ENCODE results near the gene TEX51. TPM values are rescaled to one million over a fixed set of nuclear protein-coding genes. Genes with fewer than 3 reads are reported as not detected.

The TEX51 gene
- total RNA-seq, 2 donors from 2014 or later = not detected

- intact Hi-C loops (cut with DNase I) = no loop called here
- DNase-seq (ENCODE audit: low spot score) = peak; percentile 56
Observed at GRCh38 chr2:126877861-126878565, 20.7 kb upstream of the TEX51 start.

GRCh38 chr2:126878601-126879000 is 20.1 kb upstream of the TEX51 start:
- DNase-seq (ENCODE audit: low spot score) = peak; percentile 68
- intact Hi-C loops (cut with DNase I) = no loop called here

GRCh38 chr2:126879348-126880298 is 19.1 kb upstream of the TEX51 start:
- intact Hi-C loops (cut with DNase I) = no loop called here
- peak; percentile 12 for DNase-seq (ENCODE audit: low spot score)

DNA sequence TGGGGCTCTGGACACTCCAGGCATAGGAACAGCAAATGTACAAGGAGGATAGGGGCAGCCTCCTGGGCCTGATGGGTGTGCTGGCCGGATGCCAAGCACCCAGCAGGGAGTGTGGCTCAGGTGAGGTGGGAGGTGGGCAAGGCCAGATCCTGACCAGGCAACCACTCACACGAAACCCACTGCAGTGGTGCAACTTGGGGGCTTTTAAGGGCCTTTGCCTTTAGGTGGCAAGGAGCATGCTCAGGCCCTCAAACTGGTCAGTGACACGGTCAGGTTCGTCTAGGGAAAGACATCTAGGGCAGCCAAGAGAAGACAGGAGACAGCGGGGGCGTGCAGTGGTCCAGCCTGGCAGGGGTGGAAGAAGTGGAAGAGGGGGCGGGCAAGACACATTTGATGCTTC is 18.4 kb upstream of the TEX51 start:
- peak; percentile 65 for DNase-seq (ENCODE audit: low spot score)
- intact Hi-C loops (cut with DNase I) = no loop called here

DNA sequence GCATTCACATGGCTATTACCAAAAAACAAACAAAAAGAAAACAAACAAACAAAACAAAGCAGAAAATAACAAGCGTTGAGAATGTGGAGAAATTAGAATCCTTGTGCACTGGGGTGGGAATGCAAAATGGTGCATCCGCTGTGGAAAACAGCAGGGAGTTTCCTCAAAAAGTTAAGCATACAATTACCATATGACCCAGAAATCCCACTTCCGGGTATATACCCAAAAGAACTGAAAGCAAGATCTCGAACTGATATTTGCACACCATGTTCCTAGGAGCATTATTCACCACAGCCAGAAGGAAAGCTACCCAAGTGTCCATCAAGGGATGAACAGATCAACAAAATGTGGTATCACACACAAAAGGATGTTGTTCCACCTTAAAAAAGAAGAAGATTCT is 17.9 kb upstream of the TEX51 start:
- intact Hi-C loops (cut with DNase I) = no loop called here
- DNase-seq (ENCODE audit: low spot score) = no peak

DNA sequence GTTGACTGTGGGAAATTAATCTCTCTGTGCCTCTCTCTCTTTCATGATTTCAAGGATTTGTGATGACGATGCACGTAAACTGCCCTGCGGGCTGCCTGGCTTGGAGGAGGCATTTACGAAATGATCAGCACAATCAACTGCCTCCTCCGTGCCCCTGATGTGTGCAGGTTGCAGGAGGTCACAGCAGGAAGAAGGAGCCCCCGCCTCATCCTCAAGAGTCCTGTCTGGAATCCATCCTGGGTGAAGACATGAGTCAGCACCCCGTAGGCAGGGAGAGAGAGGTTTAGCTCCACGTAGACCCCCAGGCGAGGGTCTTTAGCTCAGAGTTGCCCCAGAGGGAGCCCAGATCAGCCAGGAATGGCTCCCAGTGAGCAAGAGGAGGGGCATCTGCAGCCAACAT is 17.1 kb upstream of the TEX51 start:
- DNase-seq (ENCODE audit: low spot score) = peak; percentile 47
- intact Hi-C loops (cut with DNase I) = no loop called here

DNA sequence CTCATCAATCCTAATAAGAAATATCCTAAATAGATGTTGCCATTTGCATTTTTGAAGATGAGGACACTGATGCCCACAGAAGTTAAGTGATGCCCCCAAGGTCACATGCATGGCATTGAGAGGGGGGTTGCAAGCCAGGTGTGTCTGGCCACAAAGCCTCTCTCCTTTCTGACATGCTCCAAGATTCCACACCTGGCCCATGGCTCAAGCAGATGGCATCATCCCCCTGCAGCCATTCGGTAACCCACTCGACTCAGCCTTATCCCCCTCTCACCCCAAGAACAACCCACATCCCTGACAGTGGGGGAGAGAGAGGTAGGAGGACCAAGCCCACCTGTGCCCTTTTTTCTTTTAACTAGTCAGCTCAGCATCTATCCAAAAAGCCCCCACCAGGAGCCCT is 16.5 kb upstream of the TEX51 start:
- intact Hi-C loops (cut with DNase I) = no loop called here

GRCh38 chr2:126882736-126883665 is 15.7 kb upstream of the TEX51 start:
- intact Hi-C loops (cut with DNase I) = no loop called here
- peak; percentile 56 for DNase-seq (ENCODE audit: low spot score)

More for the DNA sequence above, 16.5 kb upstream of the TEX51 start:
- peak; percentile 19 for DNase-seq (ENCODE audit: low spot score)

GRCh38 chr2:126883666-126884040 is 15.0 kb upstream of the TEX51 start:
- no peak for DNase-seq (ENCODE audit: low spot score)
- intact Hi-C loops (cut with DNase I) = no loop called here

DNA sequence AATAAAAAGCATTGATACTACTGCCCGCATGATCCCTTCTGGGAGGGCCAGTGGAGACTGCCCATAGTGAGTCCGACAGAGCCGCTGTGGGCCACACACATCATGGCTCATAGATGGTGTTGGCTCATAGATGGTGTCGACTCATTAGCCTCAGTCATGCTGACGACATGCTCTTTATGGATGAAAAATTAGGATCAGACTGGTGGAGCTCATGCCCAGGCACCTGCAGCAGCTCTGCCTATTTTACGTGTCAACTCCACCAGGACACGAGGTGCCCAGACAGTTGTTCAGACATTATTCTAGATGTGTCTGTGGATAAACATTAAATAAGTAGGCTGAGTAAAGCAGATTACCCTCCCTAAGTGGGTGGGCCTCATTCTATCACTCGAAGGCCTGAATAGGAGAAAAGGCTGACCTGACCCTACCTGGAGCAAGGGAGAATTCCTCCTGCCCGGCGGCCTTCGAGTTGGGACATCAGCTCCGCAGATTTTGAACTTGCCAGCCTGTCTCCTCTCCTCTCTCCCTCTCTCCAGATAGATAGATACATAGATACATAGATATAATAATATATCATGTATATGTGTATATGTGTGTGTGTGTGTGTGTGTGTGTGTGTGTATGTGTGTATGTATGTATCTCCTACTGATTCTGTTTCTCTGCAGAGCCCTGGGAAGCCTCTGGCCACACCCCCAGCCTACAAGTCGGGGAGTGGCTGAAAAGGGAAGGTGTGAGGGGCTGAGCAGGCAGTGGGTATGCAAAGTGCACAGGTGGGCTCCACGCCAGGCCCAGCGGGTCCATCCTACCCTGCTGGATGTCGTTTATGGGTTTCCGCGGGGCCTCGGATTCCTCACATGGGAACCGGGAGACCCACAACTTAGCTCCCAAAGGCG is 13.6 kb upstream of the TEX51 start:
- intact Hi-C loops (cut with DNase I) = no loop called here
- no peak for DNase-seq (ENCODE audit: low spot score)

GRCh38 chr2:126885751-126886210 is 12.9 kb upstream of the TEX51 start:
- intact Hi-C loops (cut with DNase I) = no loop called here
- DNase-seq (ENCODE audit: low spot score) = peak; percentile 84

DNA sequence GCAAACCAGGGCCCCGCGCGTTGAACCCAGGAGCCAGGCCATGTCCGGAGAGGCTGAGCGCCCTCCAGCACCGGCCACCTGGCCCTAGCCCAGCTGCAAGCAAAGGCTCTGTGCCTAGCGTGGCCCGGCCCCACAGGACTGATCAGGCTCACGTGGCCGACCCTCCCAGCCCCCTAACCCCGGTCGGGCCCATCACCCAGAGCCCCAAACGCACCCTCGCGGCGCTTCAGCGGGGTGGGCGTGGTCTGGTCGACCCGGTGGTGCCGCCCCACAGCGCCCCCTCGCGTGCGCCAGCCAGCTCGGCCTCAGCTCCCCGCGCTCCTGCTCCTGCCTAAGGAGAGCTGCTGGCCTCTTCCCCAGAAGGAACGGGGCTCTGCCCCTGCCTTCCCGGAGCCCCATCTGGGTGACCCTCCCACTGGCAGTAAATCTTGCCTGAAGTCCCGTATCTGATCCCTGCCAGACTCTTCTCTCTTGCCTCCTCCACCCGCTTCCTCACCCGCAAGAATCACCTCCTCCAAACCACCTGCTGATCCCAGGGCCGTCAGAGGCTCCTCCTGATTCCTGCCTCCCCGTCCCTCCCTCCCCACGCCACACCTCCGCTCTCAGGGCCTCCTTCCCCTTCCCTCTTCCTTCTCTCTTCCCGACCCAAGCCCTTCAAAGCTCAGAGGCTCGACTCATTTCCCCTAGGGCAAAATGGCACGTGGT is 12.3 kb upstream of the TEX51 start:
- peak; percentile 88 for DNase-seq (ENCODE audit: low spot score)
- intact Hi-C loops (cut with DNase I) = no loop called here

DNA sequence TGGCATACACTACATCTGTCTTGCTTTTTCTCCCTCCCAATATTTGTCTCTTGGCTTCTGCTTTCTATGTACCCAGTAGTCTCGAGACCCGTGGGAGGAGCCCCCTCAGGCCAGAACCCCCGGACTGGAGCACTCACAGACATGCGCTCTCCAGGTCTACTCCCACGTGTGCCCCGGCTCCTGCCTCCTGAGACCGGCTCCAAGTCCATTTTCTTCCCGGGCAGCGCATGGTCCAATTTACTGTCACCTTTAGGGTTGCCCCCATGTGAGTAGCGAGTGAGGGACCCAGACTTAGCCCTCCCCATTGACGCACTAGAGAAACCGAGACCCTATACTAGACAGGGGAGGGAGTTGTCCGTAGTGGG is 11.8 kb upstream of the TEX51 start:
- intact Hi-C loops (cut with DNase I) = no loop called here
- DNase-seq (ENCODE audit: low spot score) = peak; percentile 73

DNA sequence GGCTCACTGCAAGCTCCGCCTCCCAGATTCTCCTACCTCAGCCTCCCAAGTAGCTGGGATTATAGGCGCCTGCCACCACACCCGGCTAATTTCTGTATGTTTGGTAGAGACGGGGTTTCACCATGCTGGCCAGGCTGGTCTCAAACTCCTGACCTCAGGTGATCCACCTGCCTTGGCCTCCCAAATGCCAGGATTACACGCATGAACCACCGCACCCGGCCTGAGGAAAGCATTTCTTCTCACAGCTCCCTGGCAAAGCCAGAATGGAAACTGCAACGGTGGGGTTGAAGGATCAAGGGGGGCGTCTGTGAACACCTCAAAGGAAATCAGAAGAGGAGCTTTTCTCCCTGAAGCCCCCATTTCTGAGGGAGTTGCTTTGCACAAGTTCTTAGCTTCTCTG is 11.2 kb upstream of the TEX51 start:
- intact Hi-C loops (cut with DNase I) = no loop called here

GRCh38 chr2:126888046-126888445 is 10.6 kb upstream of the TEX51 start:
- intact Hi-C loops (cut with DNase I) = no loop called here
- DNase-seq (ENCODE audit: low spot score) = no peak

More for the DNA sequence above, 11.2 kb upstream of the TEX51 start:
- peak; percentile 54 for DNase-seq (ENCODE audit: low spot score)

DNA sequence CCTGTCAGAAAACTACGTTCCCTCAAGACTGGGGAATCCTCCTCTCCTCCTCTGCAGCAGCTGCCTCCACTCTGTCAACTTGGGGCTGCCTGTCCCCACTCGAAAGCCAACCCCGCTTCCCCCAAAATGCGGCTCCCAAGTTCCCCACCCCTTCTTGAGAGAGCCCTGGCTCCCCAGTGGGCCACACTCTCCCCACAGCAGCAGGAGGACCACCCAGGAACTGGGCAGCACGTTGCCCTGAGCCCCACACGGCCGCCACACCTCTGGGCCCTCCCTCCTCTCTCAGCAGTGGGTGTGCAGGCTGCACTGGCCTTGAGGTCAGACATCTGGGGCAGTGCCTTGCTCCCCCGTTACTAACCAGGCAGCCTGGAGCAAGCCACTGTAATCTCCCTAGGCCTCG is 9.6 kb upstream of the TEX51 start:
- intact Hi-C loops (cut with DNase I) = no loop called here
- peak; percentile 44 for DNase-seq (ENCODE audit: low spot score)

GRCh38 chr2:126889496-126890135 is 9.1 kb upstream of the TEX51 start:
- intact Hi-C loops (cut with DNase I) = no loop called here
- DNase-seq (ENCODE audit: low spot score) = peak; percentile 54

All from posterior vena cava (tissue), 2 donors.